Esophagus muscularis mucosa (tissue), 3 donors: ENCODE data around the gene NEK11.

Source experiments
- POLR2A ChIP-seq: fragments of 450-650 bp; IDR thresholded peaks from one replicate; pipeline ENCODE4 v1.6.1; 2017; ENCODE audit warnings: antibody characterized with exemption, moderate library complexity, mild to moderate bottlenecking, low read depth
- POLR2AphosphoS5 ChIP-seq, 2 donors: sonication (generic); formaldehyde crosslinking; IDR thresholded peaks; one replicate each; pipeline ENCODE4 v1.6.1; 2017; ENCODE audit warnings: antibody characterized with exemption in 2 of 2
- TF ChIP-seq, protein P1 (sequence below), 3 experiments: fragments of 200-600 bp in 2 of 3; fragments of 450-650 bp in 1 of 3; sonication (generic) in 2 of 3; IDR thresholded peaks; one replicate each; pipeline ENCODE4 v1.5.1; 2017 to 2019; ENCODE audit warnings: antibody characterized with exemption in 3 of 3, mild to moderate bottlenecking in 2 of 3, moderate library complexity in 1 of 3

DNA sequence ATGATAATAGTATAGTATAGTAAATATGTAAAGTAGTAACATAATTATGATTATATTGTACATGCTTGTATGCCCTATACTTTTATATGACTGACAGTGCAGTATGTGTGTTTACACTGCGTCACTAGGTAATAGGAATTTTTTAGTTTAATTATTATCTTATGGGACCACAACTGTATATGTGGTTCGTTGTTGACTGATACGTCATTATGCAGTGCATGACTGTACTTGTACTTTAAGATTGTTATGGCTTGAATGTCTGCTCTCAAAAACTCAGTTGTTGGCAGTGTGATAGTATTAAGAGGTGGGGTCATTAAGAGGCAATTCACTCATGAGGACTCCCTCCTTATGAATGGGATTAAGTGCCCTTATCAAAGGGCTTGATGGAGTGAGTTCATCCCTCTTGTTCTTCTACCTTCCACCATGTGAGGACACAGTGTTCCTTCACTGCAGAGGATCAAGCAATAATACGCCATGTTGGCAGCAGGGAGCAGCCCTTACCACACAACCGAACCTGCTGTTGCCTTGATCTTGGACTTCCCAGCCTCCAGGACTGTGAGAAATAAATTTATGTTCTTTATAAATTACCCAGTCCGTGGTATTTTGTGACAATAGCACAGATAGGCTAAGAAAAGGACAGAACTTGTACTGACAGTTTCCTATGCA lies 152.2 kb downstream of the NEK11 start:
- TF ChIP-seq, protein P1, sequence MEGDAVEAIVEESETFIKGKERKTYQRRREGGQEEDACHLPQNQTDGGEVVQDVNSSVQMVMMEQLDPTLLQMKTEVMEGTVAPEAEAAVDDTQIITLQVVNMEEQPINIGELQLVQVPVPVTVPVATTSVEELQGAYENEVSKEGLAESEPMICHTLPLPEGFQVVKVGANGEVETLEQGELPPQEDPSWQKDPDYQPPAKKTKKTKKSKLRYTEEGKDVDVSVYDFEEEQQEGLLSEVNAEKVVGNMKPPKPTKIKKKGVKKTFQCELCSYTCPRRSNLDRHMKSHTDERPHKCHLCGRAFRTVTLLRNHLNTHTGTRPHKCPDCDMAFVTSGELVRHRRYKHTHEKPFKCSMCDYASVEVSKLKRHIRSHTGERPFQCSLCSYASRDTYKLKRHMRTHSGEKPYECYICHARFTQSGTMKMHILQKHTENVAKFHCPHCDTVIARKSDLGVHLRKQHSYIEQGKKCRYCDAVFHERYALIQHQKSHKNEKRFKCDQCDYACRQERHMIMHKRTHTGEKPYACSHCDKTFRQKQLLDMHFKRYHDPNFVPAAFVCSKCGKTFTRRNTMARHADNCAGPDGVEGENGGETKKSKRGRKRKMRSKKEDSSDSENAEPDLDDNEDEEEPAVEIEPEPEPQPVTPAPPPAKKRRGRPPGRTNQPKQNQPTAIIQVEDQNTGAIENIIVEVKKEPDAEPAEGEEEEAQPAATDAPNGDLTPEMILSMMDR (IDR thresholded peaks at IDR 0.05) = no peak
- TF ChIP-seq POLR2AphosphoS5 (IDR thresholded peaks at IDR 0.05) = no peak
- no peak for TF ChIP-seq POLR2A
